Activated CD4-positive, alpha-beta memory T cell treated with anti-CD3 and anti-CD28 coated beads, Interleukin-2, amount 10 ng/mL, durations not matched to agents 7 days and 5 days (primary cell): ENCODE measurements around the gene COX5B. TPM values are rescaled to one million over a fixed set of nuclear protein-coding genes. Genes with fewer than 3 reads are reported as not detected.

Experiments used
- CTCF ChIA-PET: fragments of 350-600 bp; sonication (Branson Sonifier 250); formaldehyde crosslinking; loops from one replicate; lab custom pipeline; 2021; ENCODE audit warnings: antibody characterized with exemption, inconsistent platforms; lab: Charles Lee
- POLR2A ChIA-PET: fragments of 350-600 bp; sonication (Branson Sonifier 250); formaldehyde crosslinking; loops from one replicate; lab custom pipeline; 2021; ENCODE audit warnings: antibody characterized with exemption; lab: Charles Lee
- DNase-seq: peaks from one replicate; pipeline ENCODE4 v3.0.0-alpha.2; 2020
- H3K27ac Mint-ChIP-seq: one replicate; pipeline ENCODE4 v1.8.0; 2021; ENCODE audit warnings: mild to moderate bottlenecking, mixed read lengths
- H3K27me3 Mint-ChIP-seq: one replicate; pipeline ENCODE4 v1.8.0; 2021; ENCODE audit warnings: mixed read lengths
- H3K36me3 Mint-ChIP-seq: one replicate; pipeline ENCODE4 v1.8.0; 2021; ENCODE audit warnings: low read depth, mixed read lengths
- H3K4me1 Mint-ChIP-seq: one replicate; pipeline ENCODE4 v1.8.0; 2021; ENCODE audit warnings: mixed read lengths
- H3K4me3 Mint-ChIP-seq: one replicate; pipeline ENCODE4 v1.8.0; 2021; ENCODE audit warnings: mild to moderate bottlenecking, mixed read lengths
- H3K9me3 Mint-ChIP-seq: one replicate; pipeline ENCODE4 v1.8.0; 2021; ENCODE audit warnings: mixed read lengths
- total RNA-seq, 2 experiments: library from RNA; stranded (reverse); gene quantifications; one replicate each; pipeline ENCODE4 v1.2.3, GENCODE V29; 2021

Gene COX5B
- total RNA-seq, 2 experiments from 2014 or later = 192 to 203 TPM

DNA sequence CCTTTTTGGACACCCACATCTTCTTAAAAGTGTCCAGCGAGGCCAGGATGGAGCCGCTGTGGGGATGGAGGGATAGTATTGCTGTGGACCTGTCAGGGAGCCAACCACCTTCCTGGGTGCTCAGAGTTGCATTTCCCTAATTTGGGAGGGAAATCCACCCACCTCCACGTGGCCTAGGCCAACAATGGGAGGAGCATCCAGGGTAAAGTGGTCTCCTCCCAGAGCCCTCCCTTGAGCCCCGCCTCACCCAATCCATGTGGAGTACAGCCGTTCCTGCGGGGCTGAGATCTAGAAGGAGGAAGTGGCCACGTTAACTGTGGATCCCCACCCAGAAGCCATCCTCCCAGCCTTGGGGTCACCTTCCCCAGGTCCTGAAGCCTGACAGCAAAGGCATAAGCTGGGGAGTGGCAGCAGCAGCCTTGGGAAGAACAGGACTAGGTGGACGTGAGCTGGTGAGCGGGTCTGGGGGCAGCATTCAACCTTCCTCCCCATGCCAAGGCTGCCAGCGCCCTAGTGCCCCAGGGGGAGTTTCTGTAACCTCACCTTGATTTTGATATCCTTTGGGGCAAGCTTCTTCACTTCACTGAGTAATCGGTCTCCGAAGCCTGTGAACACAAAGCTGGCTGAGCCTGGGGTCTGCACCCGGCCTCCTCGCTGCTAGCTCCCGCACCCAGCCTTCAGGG, 11.2 kb downstream of the COX5B start:
- POLR2A ChIA-PET = interaction anchor here (3.4 kb wide), 1 partner anchor 11 kb away, joined by 16 read pairs; the partner anchor contains the start of gene COX5B

DNA sequence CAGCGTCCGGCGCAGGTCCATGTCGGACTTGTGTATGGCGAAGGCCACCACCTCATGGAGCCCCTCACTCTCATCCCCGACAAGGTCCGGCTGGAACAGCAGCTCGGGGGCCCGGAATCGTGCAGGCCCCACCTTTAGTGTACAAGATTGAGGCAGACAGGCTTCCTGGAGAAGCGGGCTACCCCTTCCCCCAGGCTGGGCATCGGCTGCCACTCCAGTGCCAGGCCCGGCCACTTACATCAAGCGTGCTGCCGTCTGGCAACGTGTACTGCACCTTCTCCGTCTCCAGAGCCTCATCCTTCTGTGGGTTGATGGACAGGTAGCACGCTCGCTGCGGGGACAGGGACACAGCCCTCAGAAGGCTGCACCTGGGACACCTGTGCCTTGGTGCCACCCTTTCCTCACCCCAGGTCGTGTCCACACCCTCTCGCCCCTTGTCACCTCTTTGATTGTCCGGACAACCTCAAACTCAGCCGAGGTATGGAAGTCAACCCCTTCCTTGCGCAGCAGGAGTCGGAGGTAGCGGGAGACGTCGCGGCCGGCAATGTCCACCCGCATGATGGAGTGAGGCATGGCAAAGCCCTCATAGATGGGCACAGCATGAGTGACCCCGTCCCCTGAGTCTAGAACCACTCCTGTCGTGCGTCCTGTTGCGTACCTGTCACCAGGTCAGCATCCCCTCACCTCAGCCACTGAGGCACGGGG, 12.3 kb downstream of the COX5B start:
- POLR2A ChIA-PET = interaction anchor here (3.4 kb wide), 1 partner anchor 12 kb away, joined by 16 read pairs; the partner anchor contains the start of gene COX5B
- peaks cover 27% of the 10 kb centered on the region for H3K4me1 Mint-ChIP-seq
- CTCF ChIA-PET = no interaction called here
- peaks cover 52% of the 10 kb centered on the region for H3K36me3 Mint-ChIP-seq
- H3K27ac Mint-ChIP-seq = no peak overlapping the region
- H3K27me3 Mint-ChIP-seq = no peaks in the 10 kb centered on the region
- no peak for DNase-seq
- no peak overlapping the region for H3K4me3 Mint-ChIP-seq
- no peaks in the 10 kb centered on the region for H3K9me3 Mint-ChIP-seq

More for the DNA sequence above, 11.2 kb downstream of the COX5B start:
- no peak overlapping the region for H3K27ac Mint-ChIP-seq
- H3K27me3 Mint-ChIP-seq = no peaks in the 10 kb centered on the region
- H3K9me3 Mint-ChIP-seq = no peaks in the 10 kb centered on the region
- no peak for DNase-seq
- peaks cover 17% of the 10 kb centered on the region for H3K4me1 Mint-ChIP-seq
- H3K36me3 Mint-ChIP-seq = peaks cover 47% of the 10 kb centered on the region
- CTCF ChIA-PET = interaction anchor here (1.1 kb wide), 1 partner anchor 11 kb away, joined by 3 read pairs; the partner anchor contains the start of gene COX5B
- H3K4me3 Mint-ChIP-seq = no peak overlapping the region

DNA sequence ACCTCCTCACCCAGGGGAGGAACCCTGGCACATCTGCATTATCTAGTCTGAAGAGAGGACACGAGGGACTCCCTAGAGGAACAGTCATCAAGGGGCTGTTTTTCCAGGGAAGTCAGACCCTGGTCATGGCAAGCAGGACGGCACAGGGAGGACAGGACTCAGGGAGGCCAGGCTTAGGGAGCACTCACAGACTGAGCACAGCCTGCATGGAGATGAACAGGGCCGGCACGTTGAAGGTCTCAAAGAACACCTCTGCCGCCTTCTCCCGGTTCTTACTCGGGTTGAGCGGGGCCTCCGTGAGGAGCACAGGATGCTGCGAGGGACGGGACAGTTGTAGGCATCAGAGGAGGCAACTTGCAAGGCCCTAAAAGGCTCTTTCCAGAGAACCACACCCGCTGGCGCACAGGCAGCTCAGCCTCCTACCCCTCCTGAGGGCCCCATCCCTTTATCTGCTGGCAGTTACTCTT, 12.9 kb downstream of the COX5B start:
- H3K4me1 Mint-ChIP-seq = peaks cover 27% of the 10 kb centered on the region
- CTCF ChIA-PET = no interaction called here
- POLR2A ChIA-PET = interaction anchor here (7.7 kb wide), 1 partner anchor 11 kb away, joined by 259 read pairs; the partner anchor contains the start of gene COX5B

DNA sequence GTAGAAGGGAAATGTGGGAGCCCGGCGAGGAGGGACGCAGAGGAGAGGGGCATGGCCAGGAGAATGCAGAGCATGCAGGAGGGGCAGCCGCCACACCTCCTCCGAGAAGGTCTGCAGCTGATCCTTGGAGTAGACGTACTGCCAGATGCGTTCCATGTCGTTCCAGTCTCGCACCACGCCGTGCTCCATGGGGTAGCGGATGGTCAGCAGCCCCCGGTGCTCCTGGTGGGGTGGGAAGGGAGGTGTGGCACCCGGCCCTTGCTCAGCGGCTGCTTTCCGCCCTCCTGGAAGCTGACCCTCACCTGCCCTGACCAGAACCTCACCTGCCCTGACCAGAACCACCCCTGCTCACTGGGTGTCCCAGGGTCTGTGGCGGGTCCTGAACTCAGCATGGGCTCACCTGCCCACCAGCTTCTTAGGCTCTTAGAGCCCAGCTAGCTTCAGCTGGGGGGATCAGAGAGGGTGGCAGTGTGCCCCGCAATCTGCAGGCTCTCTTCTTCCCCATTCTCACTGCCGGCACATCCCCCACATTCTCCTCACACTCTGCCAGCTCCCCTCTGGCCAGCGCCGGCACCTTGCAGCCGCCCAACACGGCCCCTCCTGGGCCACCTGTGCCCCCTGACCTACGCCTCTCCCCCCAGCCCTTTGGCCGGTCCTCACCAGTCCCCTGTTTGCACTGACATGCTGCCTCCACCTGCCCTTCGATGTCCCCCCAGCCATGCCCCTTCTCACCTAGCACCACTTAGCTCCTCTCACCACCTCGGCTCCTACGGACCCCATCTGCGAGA, 13.6 kb downstream of the COX5B start:
- H3K27ac Mint-ChIP-seq = no peak overlapping the region
- no peaks in the 10 kb centered on the region for H3K9me3 Mint-ChIP-seq
- H3K27me3 Mint-ChIP-seq = no peaks in the 10 kb centered on the region
- H3K4me1 Mint-ChIP-seq = peaks cover 27% of the 10 kb centered on the region
- ChIA-PET CTCF (interaction anchor here (7.1 kb wide), 1 partner anchor 12 kb away, joined by 100 read pairs; the partner anchor contains the start of gene COX5B), POLR2A (interaction anchor here (7.7 kb wide), 1 partner anchor 12 kb away, joined by 259 read pairs; the partner anchor contains the start of gene COX5B)
- peaks cover 49% of the 10 kb centered on the region for H3K36me3 Mint-ChIP-seq
- no peak for DNase-seq
- H3K4me3 Mint-ChIP-seq = no peak overlapping the region

More for the DNA sequence above, 12.9 kb downstream of the COX5B start:
- Mint-ChIP-seq H3K4me3 (no peak overlapping the region), H3K27me3 (no peaks in the 10 kb centered on the region), H3K9me3 (no peaks in the 10 kb centered on the region), H3K36me3 (peaks cover 52% of the 10 kb centered on the region), H3K27ac (no peak overlapping the region)
- no peak for DNase-seq

DNA sequence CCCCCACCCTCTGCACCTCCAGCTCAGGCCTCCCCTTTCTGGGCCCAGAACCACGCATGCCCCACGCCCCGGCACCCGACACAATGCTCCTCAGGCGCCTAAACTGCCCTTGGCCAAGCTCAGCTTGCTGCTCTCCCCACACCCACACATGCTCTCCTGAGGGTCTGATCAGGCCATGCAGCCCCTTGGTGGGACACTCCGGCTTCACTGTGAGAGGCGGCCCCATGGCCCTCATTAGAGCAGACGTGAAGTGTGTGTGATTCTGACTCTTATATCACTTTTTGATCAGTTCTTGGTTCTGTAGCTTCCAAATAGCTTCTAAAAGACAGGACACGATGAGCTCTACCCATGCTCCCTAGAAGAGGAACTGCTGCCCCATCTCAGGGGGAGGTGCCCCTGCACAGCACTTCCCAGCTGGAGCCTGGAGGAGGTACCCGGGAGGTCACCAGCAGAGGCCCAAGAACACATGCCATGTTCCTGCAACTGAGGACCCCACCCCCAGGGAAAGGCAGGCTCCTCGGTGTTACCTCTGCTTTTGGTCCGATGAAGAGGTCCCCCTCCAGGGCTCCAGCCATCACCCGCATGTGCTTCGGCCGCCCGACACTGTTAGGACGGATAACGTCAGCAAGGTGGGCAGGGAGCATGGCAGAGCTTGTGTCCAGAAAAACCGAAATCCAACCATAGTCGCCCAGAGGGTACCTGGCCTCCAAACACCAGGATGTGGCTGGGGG, 14.3 kb downstream of the COX5B start:
- POLR2A ChIA-PET = interaction anchor here (7.7 kb wide), 1 partner anchor 12 kb away, joined by 259 read pairs; the partner anchor contains the start of gene COX5B
- no peaks in the 10 kb centered on the region for H3K27me3 Mint-ChIP-seq
- no peak for DNase-seq
- no peak overlapping the region for H3K4me3 Mint-ChIP-seq
- CTCF ChIA-PET = interaction anchor here (3.0 to 7.1 kb wide), 2 partner anchors 13 to 38 kb away, joined by 37 to 100 read pairs; partner anchors contain the start of gene COX5B
- H3K36me3 Mint-ChIP-seq = peaks cover 44% of the 10 kb centered on the region
- no peaks in the 10 kb centered on the region for H3K9me3 Mint-ChIP-seq
- no peak overlapping the region for H3K27ac Mint-ChIP-seq
- peaks cover 33% of the 10 kb centered on the region for H3K4me1 Mint-ChIP-seq

DNA sequence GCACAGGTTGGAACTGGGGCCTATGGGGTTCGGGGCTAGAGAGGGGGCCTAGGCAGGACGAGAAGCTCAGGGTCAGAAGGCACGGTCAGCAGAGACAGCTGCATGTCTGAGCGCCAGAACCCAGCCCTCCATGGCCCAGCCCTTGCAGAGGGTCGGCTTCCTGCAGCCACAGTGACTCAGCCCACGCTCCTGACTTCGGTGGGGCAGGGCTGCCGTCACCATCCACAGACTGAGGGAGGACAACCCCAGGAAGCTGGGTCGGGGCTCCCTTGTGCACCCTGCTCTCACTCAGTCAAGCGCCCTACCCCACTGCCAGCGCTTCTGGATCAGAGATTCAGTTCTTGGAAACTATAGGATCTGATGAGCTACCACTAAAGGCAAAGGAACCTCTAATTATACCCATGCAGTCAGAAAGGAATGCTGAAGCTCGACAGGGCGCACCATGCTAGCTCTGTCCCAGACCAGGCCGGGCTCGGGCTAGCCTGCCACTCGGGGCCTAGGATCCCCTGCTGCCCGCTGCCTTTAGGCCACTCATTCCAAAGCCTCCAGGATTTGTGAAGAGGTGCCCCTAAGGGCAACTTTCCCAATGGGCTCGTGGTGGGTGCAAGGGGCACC, 15.0 kb downstream of the COX5B start:
- Mint-ChIP-seq H3K4me1 (peaks cover 34% of the 10 kb centered on the region), H3K4me3 (no peak overlapping the region), H3K27ac (peak overlapping the region; percentile 99), H3K36me3 (peaks cover 43% of the 10 kb centered on the region), H3K27me3 (no peaks in the 10 kb centered on the region), H3K9me3 (no peaks in the 10 kb centered on the region)
- POLR2A ChIA-PET = interaction anchor here (7.7 kb wide), 1 partner anchor 13 kb away, joined by 259 read pairs; the partner anchor contains the start of gene COX5B
- DNase-seq = no peak
- CTCF ChIA-PET = interaction anchor here (3.0 to 7.1 kb wide), 2 partner anchors 14 to 37 kb away, joined by 37 to 100 read pairs; partner anchors contain the start of gene COX5B

DNA sequence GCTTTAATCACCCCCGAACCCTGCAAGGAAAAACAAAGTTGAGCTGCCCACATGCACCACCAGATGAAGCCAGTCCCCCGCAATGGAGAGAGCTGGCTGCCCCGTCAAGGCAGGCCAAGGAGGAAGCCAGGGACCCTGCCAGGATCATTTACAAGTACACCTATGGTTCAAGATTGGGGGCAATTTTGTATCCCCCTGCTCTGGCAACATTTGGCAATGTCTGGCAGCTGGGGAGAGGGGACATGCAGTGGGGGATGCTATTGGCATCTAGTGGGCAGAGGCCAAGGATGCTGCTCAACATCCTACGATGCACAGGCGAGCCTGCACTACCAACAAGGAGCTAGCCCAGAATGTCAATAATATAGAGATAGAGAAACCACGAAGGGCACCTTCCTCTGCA, 16.1 kb downstream of the COX5B start:
- Mint-ChIP-seq H3K9me3 (no peaks in the 10 kb centered on the region), H3K4me1 (peaks cover 34% of the 10 kb centered on the region), H3K4me3 (peak overlapping the region; percentile 98), H3K27ac (peak overlapping the region; percentile 99), H3K36me3 (peaks cover 38% of the 10 kb centered on the region), H3K27me3 (no peaks in the 10 kb centered on the region)
- ChIA-PET CTCF (interaction anchor here (0.7 to 7.1 kb wide), 4 partner anchors 15 to 1519 kb away, joined by 4 to 100 read pairs (median 24); partner anchors contain the start of gene COX5B), POLR2A (interaction anchor here (0.8 to 7.7 kb wide), 9 partner anchors 8 to 86 kb away, joined by 3 to 259 read pairs (median 10); partner anchors contain the start of genes COX5B and ZAP70)
- DNase-seq = no peak

DNA sequence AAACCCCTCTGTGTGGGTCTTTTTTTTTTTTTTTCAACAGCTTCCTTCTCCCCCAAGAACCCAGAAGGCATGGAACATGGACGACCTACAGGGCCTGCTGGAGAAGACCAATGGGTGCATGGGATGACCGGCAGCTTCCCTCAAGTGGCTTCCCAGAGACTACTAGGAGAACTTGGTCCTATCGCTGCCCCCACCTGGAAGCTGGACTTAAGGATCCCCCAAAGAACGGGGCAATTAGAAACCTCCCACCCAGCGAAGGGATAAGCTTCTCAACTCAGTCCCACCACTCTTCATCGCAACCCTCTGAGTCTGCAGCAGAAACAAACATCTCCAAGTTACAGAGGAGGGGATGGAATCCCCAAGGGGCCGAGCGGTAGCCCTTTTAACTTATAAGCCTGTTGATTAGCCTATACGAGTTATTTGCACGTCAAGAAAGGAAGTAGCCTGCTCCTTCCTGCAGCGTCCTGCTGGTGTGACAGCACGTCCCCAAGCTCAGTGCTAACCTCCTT, 16.6 kb downstream of the COX5B start:
- DNase-seq = no peak
- ChIA-PET POLR2A (interaction anchor here (0.8 to 7.7 kb wide), 12 partner anchors 9 to 1675 kb away, joined by 3 to 259 read pairs (median 10); partner anchors contain the start of genes COX5B, EIF5B and ZAP70), CTCF (interaction anchor here (0.7 to 7.1 kb wide), 4 partner anchors 15 to 1518 kb away, joined by 4 to 100 read pairs (median 24); partner anchors contain the start of gene COX5B)
- Mint-ChIP-seq H3K27me3 (no peaks in the 10 kb centered on the region), H3K4me3 (peak overlapping the region; percentile 98), H3K27ac (peak overlapping the region; percentile 99), H3K4me1 (peaks cover 34% of the 10 kb centered on the region), H3K9me3 (no peaks in the 10 kb centered on the region), H3K36me3 (peaks cover 33% of the 10 kb centered on the region)

DNA sequence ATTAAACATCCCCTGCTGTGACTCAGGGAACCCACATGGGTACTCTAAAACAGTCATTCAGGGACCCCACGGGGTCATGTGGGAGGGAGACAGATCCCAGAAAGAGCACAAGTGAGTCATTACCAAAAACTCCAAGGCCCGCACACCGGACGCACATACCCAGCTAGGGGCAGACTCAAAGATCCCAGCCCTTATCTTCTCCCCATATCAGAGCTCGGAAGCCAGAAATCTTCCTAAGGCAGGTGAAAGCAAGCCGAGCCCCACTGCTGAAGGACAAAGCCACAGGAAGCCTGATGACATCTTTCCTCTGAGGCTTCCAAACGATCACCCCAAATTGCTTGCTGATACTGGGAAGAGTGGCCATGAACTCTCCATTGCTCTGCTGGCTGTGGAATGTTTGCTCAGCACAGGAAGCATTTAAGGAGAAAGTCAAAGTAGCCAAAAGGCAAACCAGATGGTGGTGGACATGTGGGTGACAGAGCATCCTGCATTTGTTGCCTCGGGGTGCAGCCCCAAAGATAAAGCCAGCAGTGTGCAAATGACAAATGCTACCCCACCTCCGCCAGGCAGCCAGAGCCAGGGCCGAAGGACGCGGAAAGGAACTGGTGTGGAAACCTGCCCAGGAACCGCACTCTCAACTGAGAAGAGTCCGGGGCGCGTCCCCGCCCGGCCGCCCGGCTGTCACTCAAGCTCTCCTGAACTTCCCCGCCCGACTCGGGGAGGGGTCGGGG, 17.2 kb downstream of the COX5B start:
- ChIA-PET CTCF (interaction anchor here (1.5 to 7.1 kb wide), 3 partner anchors 16 to 73 kb away, joined by 11 to 100 read pairs (median 37); partner anchors contain the start of gene COX5B), POLR2A (interaction anchor here (1.0 to 7.7 kb wide), 12 partner anchors 9 to 1674 kb away, joined by 3 to 259 read pairs (median 10); partner anchors contain the start of genes COX5B, EIF5B and ZAP70)
- no peaks in the 10 kb centered on the region for H3K27me3 Mint-ChIP-seq
- peaks cover 29% of the 10 kb centered on the region for H3K36me3 Mint-ChIP-seq
- no peaks in the 10 kb centered on the region for H3K9me3 Mint-ChIP-seq
- peak overlapping the region; percentile 99 for H3K27ac Mint-ChIP-seq
- DNase-seq = peak; percentile 81
- peaks cover 34% of the 10 kb centered on the region for H3K4me1 Mint-ChIP-seq
- H3K4me3 Mint-ChIP-seq = peak overlapping the region; percentile 98

DNA sequence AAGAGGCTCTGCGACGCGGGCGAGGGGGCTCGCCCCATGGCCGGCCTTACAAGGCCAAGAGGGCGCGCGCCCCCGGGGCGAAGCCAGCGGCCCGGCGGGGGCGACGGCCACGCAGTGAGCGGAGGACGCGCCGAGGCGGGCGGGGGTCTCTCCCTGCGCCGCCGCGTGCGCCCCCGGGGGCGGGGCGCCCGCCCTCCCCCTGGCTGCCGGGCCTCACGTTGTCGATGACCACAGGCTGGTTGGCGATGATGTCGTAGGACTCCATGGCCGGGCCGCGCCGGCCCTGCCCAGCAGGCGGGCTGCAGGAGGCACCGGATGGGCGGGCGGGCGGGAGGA, 17.7 kb downstream of the COX5B start:
- peak overlapping the region; percentile 98 for H3K4me3 Mint-ChIP-seq
- H3K27ac Mint-ChIP-seq = peak overlapping the region; percentile 99
- ChIA-PET CTCF (interaction anchor here (0.7 to 7.1 kb wide), 9 partner anchors 12 to 74 kb away, joined by 3 to 100 read pairs (median 8); partner anchors contain the start of genes ANKRD36B and COX5B), POLR2A (interaction anchor here (0.9 to 7.7 kb wide), 13 partner anchors 10 to 207 kb away, joined by 4 to 259 read pairs (median 11); partner anchors contain the start of genes ANKRD36B, COX5B and ZAP70)
- H3K9me3 Mint-ChIP-seq = no peaks in the 10 kb centered on the region
- peaks cover 34% of the 10 kb centered on the region for H3K4me1 Mint-ChIP-seq
- no peak for DNase-seq
- H3K36me3 Mint-ChIP-seq = peaks cover 24% of the 10 kb centered on the region
- H3K27me3 Mint-ChIP-seq = no peaks in the 10 kb centered on the region
